K562 (cell line): ENCODE data around the gene TRPV6. TPM values are rescaled to one million over a fixed set of nuclear protein-coding genes. Genes with fewer than 3 reads are reported as not detected.

Source experiments
- ATAC-seq: fragments of 200-7000 bp; cut with Tn5 transposase; 3 replicates; pipeline ENCODE4 v1.9.1; 2020; ENCODE audit warnings: moderate library complexity
- BruUV-seq: library from RNA; stranded (reverse); fragments of 400-500 nt; replicated peaks from 2 replicates; lab custom pipeline; 2021; lab: Mats Ljungman, UMichigan
- CTCF ChIA-PET: fragments of 300-600 bp; formaldehyde crosslinking; extraction: SDS; loops from one replicate; lab custom pipeline; 2021; ENCODE audit warnings: low intra/inter-chr PET ratio; lab: Yijun Ruan, JAX
- POLR2A ChIA-PET: fragments of 300-600, 350-650 bp; sonication (Branson Sonifier 250); formaldehyde crosslinking; extraction: SDS; loops from one replicate; lab custom pipeline; 2021; ENCODE audit warnings: antibody characterized with exemption, inconsistent platforms; lab: Yijun Ruan, JAX
- DNase-seq, 4 experiments: peaks; one replicate each; pipeline versions ENCODE4 v3.0.0 to v3.0.0-alpha.2; 2011 to 2018; ENCODE audit warnings: low spot score in 3 of 4, mixed read lengths in 3 of 4; ENCODE audit errors: extremely low read depth in 1 of 4
- FAIRE-seq: peaks from 2 replicates; lab custom pipeline; 2011; peaks lifted over from hg19 to GRCh38; lab: Jason Lieb, UNC
- H2AFZ ChIP-seq: 2 replicates; pipeline ENCODE4 v1.6.0; 2011; ENCODE audit warnings: low read depth, low read length, control low read depth, inconsistent platforms
- H3K27ac ChIP-seq: fragments of 200-600 bp; 3 replicates; pipeline ENCODE4 v1.8.0; 2011; ENCODE audit warnings: low read depth, mild to moderate bottlenecking, control low read depth, inconsistent platforms, low read length, moderate library complexity, mixed read lengths; ENCODE audit errors: extremely low read depth
- H3K27me3 ChIP-seq, 2 experiments: fragments of 300-600 bp in 1 of 2; 2 replicates in 1 of 2; 3 replicates in 1 of 2; pipeline versions ENCODE4 v1.6.0 to v1.8.0; 2011; ENCODE audit warnings: inconsistent platforms in 2 of 2, low read length in 2 of 2, mild to moderate bottlenecking in 1 of 2, mixed read lengths in 1 of 2, moderate library complexity in 1 of 2; ENCODE audit not compliant: control insufficient read depth in 2 of 2, insufficient read depth in 2 of 2
- H3K36me3 ChIP-seq: fragments of 300-600 bp; 3 replicates; pipeline ENCODE4 v1.8.0; 2011; ENCODE audit warnings: mild to moderate bottlenecking, low read length, inconsistent platforms; ENCODE audit not compliant: control insufficient read depth, insufficient read depth
- H3K4me1 ChIP-seq, 2 experiments: fragments of 200-600 bp in 1 of 2; replicated peaks in 1 of 2; 2 replicates in 1 of 2; 3 replicates in 1 of 2; pipeline versions ENCODE4 v1.5.1 to v1.8.0; 2011; ENCODE audit warnings: inconsistent platforms in 2 of 2, low read length in 2 of 2, mild to moderate bottlenecking in 1 of 2, mixed read lengths in 1 of 2, moderate library complexity in 1 of 2; ENCODE audit not compliant: control insufficient read depth in 2 of 2, insufficient read depth in 2 of 2
- H3K4me2 ChIP-seq: 2 replicates; pipeline ENCODE4 v1.6.1; 2011; ENCODE audit warnings: low read length, control low read depth, inconsistent platforms, mixed read lengths; ENCODE audit not compliant: insufficient read depth
- H3K4me3 ChIP-seq: fragments of 200-600 bp; sonication (generic), shearing (Covaris generic); 2 replicates; pipeline ENCODE4 v1.5.1; 2016; ENCODE audit warnings: control low read depth, inconsistent platforms
- H3K79me2 ChIP-seq: fragments of 200-600 bp; 3 replicates; pipeline ENCODE4 v1.8.0; 2011; ENCODE audit warnings: low read length, inconsistent platforms; ENCODE audit not compliant: control insufficient read depth, insufficient read depth
- H3K9ac ChIP-seq, 2 experiments: 2 replicates each; pipeline versions ENCODE4 v1.6.0 to v1.6.1; 2011; ENCODE audit warnings: low read depth in 2 of 2, low read length in 2 of 2, control low read depth in 1 of 2, inconsistent platforms in 1 of 2, mild to moderate bottlenecking in 1 of 2, mixed read lengths in 1 of 2; ENCODE audit not compliant: insufficient read depth in 1 of 2
- H3K9me1 ChIP-seq: one replicate; pipeline ENCODE4 v1.6.0; 2011; ENCODE audit warnings: inconsistent platforms, mild to moderate bottlenecking, low read length, moderate library complexity; ENCODE audit not compliant: control insufficient read depth, insufficient read depth
- H3K9me3 ChIP-seq: replicated peaks from 2 replicates; pipeline ENCODE4 v1.5.1; 2011; ENCODE audit warnings: low read depth, low read length, inconsistent platforms; ENCODE audit not compliant: control insufficient read depth, insufficient read depth
- H4K20me1 ChIP-seq: replicated peaks from 2 replicates; pipeline ENCODE4 v1.6.1; 2011; ENCODE audit warnings: low read length, inconsistent platforms, mixed read lengths; ENCODE audit not compliant: control insufficient read depth, insufficient read depth
- CREB1 ChIP-seq, 2 experiments: sonication (generic) in 1 of 2; formaldehyde crosslinking in 1 of 2; IDR thresholded peaks; 2 replicates each; pipeline versions ENCODE4 v1.6.1 to v1.8.0; 2012 to 2022; ENCODE audit warnings: inconsistent platforms in 1 of 2, mild to moderate bottlenecking in 1 of 2, missing genetic modification reagents in 1 of 2, moderate library complexity in 1 of 2
- HMG20B ChIP-seq: fragments of 250-450 bp; sonication (Bioruptor Pico); IDR thresholded peaks from 2 replicates; pipeline ENCODE4 v1.5.0; 2021; ENCODE audit warnings: mild to moderate bottlenecking
- MCM5 ChIP-seq: fragments of 450-650 bp; IDR thresholded peaks from 2 replicates; pipeline ENCODE4 v1.6.1; 2016; ENCODE audit warnings: low read depth
- SMAD2 ChIP-seq: fragments of 150-350 bp; IDR thresholded peaks from 2 replicates; pipeline ENCODE4 v1.6.1; 2014; ENCODE audit warnings: low read depth, mild to moderate bottlenecking, low read length
- WGBS: fragments of 100-300 bp; shearing (Covaris generic); methylation state at CpG from one replicate; pipeline ENCODE4 v1.1.6; 2016; ENCODE audit warnings: low coverage, mixed read lengths; ENCODE audit not compliant: insufficient coverage; ENCODE audit errors: missing lambda C conversion rate; 5-methylcytosine and 5-hydroxymethylcytosine counted together
- in situ Hi-C: fragments of 300-500 bp; cut with MboI; formaldehyde crosslinking; loops from 4 replicates; pipeline ENCODE4 v1.15.0; 2018; ENCODE audit warnings: inconsistent platforms, mixed read lengths
- intact Hi-C: fragments of 100-400 bp; cut with micrococcal nuclease; formaldehyde crosslinking; loops from 2 replicates; pipeline ENCODE4 v1.14.2; 2022
- polyA plus RNA-seq, 8 experiments: library from polyadenylated mRNA; depleted of rRNA in 4 of 8; stranded (reverse) in 5 of 8; unstranded in 3 of 8; fragments of >200 nt; fragmentation: Nextera tagmentation in 2 of 8; fragmentation: Illumina TruSeq in 1 of 8; extraction: Ambion mirVana in 2 of 8; extraction: Trizol in 1 of 8; gene quantifications; 2 replicates each; pipeline versions ENCODE4 v1.2.1 to v1.2.3, GENCODE V29; 2011 to 2014; ENCODE audit warnings: inconsistent platforms in 1 of 8, missing spikeins in 1 of 8
- total RNA-seq, 7 experiments: library from RNA; depleted of rRNA in 6 of 7; stranded (reverse); fragments of >200 nt in 6 of 7; fragmentation: Illumina TruSeq in 2 of 7; extraction: Trizol in 2 of 7; gene quantifications; 2 replicates each; pipeline versions ENCODE4 v1.2.1 to v1.2.3, GENCODE V29; 2011 to 2021; ENCODE audit warnings: low replicate concordance in 1 of 7
- TF ChIP-seq, protein P1 (sequence below): fragments of 450-650 bp; IDR thresholded peaks from 2 replicates; pipeline ENCODE4 v1.7.0; 2016; ENCODE audit warnings: borderline replicate concordance
- TF ChIP-seq, protein P2 (sequence below): fragments of 450-650 bp; IDR thresholded peaks from 2 replicates; pipeline ENCODE4 v1.6.1; 2016; ENCODE audit warnings: missing biosample characterization, missing genetic modification characterization
- TF ChIP-seq, protein P3 (sequence below): fragments of 450-650 bp; IDR thresholded peaks from 2 replicates; pipeline ENCODE4 v1.6.1; 2017; ENCODE audit warnings: mild to moderate bottlenecking, moderate library complexity

TRPV6 gene
- total and polyA plus RNA-seq, 9 of the 15 experiments (the other 6 are each of a cell fraction or from before 2014, with no cell fraction given), result 0.04 to 0.36 (median 0.11) TPM

DNA sequence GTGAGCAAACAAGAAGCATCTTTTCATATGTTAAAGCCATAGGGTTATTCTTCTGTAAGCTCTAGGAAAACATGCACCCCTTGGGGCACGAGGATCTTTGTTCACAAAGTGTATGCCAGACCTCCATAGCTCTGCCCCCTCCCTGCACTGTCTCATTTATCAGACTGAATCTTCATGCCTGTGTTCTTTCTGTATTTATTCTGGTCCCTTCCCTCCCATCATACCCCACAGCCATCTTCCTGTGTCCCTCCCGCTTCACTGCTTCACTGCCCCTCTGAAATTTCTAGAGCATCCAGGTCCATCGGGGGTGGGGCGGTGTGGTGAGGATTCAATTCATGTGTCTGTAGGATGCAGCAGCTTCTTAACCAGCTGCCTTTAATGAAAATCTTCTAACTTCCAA lies 23.2 kb downstream of the TRPV6 start:
- in situ Hi-C loops, result no loop called here
- no TSS peak for BruUV-seq
- TF ChIP-seq MCM5 (no peak), HMG20B (CRISPR knock-in tag) (no peak), CREB1 (IDR thresholded peaks at IDR 0.05) (no peak), CREB1 (CRISPR knock-in tag; IDR thresholded peaks at IDR 0.05) (no peak), SMAD2 (no peak)
- TF ChIP-seq, protein P1, sequence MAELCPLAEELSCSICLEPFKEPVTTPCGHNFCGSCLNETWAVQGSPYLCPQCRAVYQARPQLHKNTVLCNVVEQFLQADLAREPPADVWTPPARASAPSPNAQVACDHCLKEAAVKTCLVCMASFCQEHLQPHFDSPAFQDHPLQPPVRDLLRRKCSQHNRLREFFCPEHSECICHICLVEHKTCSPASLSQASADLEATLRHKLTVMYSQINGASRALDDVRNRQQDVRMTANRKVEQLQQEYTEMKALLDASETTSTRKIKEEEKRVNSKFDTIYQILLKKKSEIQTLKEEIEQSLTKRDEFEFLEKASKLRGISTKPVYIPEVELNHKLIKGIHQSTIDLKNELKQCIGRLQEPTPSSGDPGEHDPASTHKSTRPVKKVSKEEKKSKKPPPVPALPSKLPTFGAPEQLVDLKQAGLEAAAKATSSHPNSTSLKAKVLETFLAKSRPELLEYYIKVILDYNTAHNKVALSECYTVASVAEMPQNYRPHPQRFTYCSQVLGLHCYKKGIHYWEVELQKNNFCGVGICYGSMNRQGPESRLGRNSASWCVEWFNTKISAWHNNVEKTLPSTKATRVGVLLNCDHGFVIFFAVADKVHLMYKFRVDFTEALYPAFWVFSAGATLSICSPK, result no peak
- TF ChIP-seq, protein P2, sequence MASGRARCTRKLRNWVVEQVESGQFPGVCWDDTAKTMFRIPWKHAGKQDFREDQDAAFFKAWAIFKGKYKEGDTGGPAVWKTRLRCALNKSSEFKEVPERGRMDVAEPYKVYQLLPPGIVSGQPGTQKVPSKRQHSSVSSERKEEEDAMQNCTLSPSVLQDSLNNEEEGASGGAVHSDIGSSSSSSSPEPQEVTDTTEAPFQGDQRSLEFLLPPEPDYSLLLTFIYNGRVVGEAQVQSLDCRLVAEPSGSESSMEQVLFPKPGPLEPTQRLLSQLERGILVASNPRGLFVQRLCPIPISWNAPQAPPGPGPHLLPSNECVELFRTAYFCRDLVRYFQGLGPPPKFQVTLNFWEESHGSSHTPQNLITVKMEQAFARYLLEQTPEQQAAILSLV (tag), result no peak
- TF ChIP-seq, protein P3, sequence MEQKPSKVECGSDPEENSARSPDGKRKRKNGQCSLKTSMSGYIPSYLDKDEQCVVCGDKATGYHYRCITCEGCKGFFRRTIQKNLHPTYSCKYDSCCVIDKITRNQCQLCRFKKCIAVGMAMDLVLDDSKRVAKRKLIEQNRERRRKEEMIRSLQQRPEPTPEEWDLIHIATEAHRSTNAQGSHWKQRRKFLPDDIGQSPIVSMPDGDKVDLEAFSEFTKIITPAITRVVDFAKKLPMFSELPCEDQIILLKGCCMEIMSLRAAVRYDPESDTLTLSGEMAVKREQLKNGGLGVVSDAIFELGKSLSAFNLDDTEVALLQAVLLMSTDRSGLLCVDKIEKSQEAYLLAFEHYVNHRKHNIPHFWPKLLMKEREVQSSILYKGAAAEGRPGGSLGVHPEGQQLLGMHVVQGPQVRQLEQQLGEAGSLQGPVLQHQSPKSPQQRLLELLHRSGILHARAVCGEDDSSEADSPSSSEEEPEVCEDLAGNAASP, result no peak
- H3K27ac ChIP-seq, result no peak overlapping the region
- CTCF ChIA-PET, result no interaction called here
- no peaks in the 10 kb centered on the region for H3K36me3 ChIP-seq
- FAIRE-seq (no peak), ATAC-seq (no peak), DNase-seq (no peak)
- intact Hi-C loops, result no loop called here
- no peak overlapping the region for H2AFZ ChIP-seq
- H3K9me3 ChIP-seq, result no peaks in the 10 kb centered on the region
- H3K79me2 ChIP-seq, result no peaks in the 10 kb centered on the region
- H3K9me1 ChIP-seq, result no peaks in the 10 kb centered on the region
- 19% methylated on average over 4 of the region's 4 CpGs for WGBS
- no peaks in the 10 kb centered on the region; the same call in 1 of the 2 replicates for H4K20me1 ChIP-seq
- H3K4me1 ChIP-seq, result peaks cover 7 to 19% of the 10 kb centered on the region in 2 experiments; a peak in 3 of 5 replicates
- H3K27me3 ChIP-seq, result peaks cover 11 to 49% of the 10 kb centered on the region in 2 experiments; a peak in 4 of 5 replicates
- POLR2A ChIA-PET, result interaction anchor here (0.6 kb wide), 2 partner anchors 34 to 226 kb away, joined by 3 read pairs; no protein-coding TSS in a partner anchor
- H3K4me2 ChIP-seq, result no peak overlapping the region
- no peak overlapping the region for H3K4me3 ChIP-seq
- H3K9ac ChIP-seq, result no peak overlapping the region
